Measurements from ENCODE around the gene CLTRN. TPM values are rescaled to one million over a fixed set of nuclear protein-coding genes. Genes with fewer than 3 reads are reported as not detected.

Gene CLTRN
- total and polyA plus RNA-seq, 2 of the 13 experiments (the other 11 are each of a cell fraction or from before 2014, with no cell fraction given) = 0.37 to 0.53 TPM

- H3K9ac ChIP-seq (ENCODE audit: insufficient read depth, low read depth, low read length) = peak overlapping the region; percentile 89
- H4K20me1 ChIP-seq (ENCODE audit: insufficient read depth, low read length) = no peaks in the 10 kb centered on the region
- H3K27me3 ChIP-seq (ENCODE audit: control insufficient read depth in 1 of 2, insufficient read depth in 2 of 2, low read length in 2 of 2) = no peaks in the 10 kb centered on the region; a peak in 1 of 5 replicates
- in situ Hi-C loops (cut with HindIII; ENCODE audit: extremely low pct_ligation_motif_present, low pct_unique_long_range_greater_than_20kb) = loop anchor here (25.0 kb wide), 1 partner anchor 338 kb away; the partner anchor contains the start of gene PIGA
- peak overlapping the region; percentile 75 to 94 (median 86) for H3K4me3 ChIP-seq (replicated peaks in 1 of 3; ENCODE audit: insufficient read depth in 1 of 3, low read depth in 2 of 3, low read length in 3 of 3)
- no TSS peak for BruUV-seq (replicated peaks)
- H3K27ac ChIP-seq (ENCODE audit: extremely low read length, insufficient read depth, low read length) = peak overlapping the region; percentile 94
- ATAC-seq (peak; percentile 78), DNase-seq (ENCODE audit: low spot score) (no peak), FAIRE-seq (peak; percentile 71)
- H3K79me2 ChIP-seq (ENCODE audit: insufficient read depth, low read length) = peaks cover 34% of the 10 kb centered on the region
- H3K4me1 ChIP-seq (ENCODE audit: insufficient read depth, low read length) = peaks cover 26% of the 10 kb centered on the region
- H3K9me3 ChIP-seq (ENCODE audit: low read length) = no peaks in the 10 kb centered on the region
- H3K4me2 ChIP-seq (ENCODE audit: low read depth, low read length) = peak overlapping the region; percentile 89
- no peak overlapping the region for H2AFZ ChIP-seq (ENCODE audit: low read length)
- ChIA-PET POLR2A (interaction anchor here (1.0 kb wide), 1 partner anchor 179 kb away, joined by 4 read pairs; the partner anchor contains the start of gene AP1S2), CTCF (ENCODE audit: low intra/inter-chr PET ratio, low total read pairs) (no interaction called here)
- intact Hi-C loops (cut with micrococcal nuclease; ENCODE audit: unreplicated experiment) = loop anchor here (1.0 kb wide), 1 partner anchor 204 kb away; no protein-coding TSS in a partner anchor
- WGBS (ENCODE audit: low lambda C conversion rate) = no CpG with 5 or more reads among the region's 38 CpGs
- H3K36me3 ChIP-seq (replicated peaks in 1 of 2; ENCODE audit: control insufficient read depth in 1 of 2, insufficient read depth in 2 of 2, low read length in 2 of 2) = no peaks in the 10 kb centered on the region; a peak in 1 of 5 replicates
- TF ChIP-seq PCBP2 (optimal IDR thresholded peaks at IDR 0.05; ENCODE audit: low read depth, low read length, poor library complexity, severe bottlenecking) (no peak), LCORL (IDR thresholded peaks at IDR 0.05) (no peak), LCORL (CRISPR knock-in tag; IDR thresholded peaks at IDR 0.05) (no peak), GATAD2A (CRISPR knock-in tag; IDR thresholded peaks at IDR 0.05) (no peak), ZNF777 (CRISPR knock-in tag; IDR thresholded peaks at IDR 0.05) (no peak), ZSCAN5A (CRISPR knock-in tag; IDR thresholded peaks at IDR 0.05; ENCODE audit: borderline replicate concordance) (no peak), NFIC (IDR thresholded peaks at IDR 0.05; ENCODE audit: low read length) (no peak), PCBP1 (IDR thresholded peaks at IDR 0.05; ENCODE audit: borderline replicate concordance, low read depth, low read length) (no peak), NONO (IDR thresholded peaks at IDR 0.05) (no peak), NONO (CRISPR knock-in tag; conservative IDR thresholded peaks at IDR 0.05) (0 out of 2 replicates have a peak, but pooled peaks have one; percentile 61), ATF1 (CRISPR knock-in tag; IDR thresholded peaks at IDR 0.05) (peak; percentile 75), ZNF296 (CRISPR knock-in tag; conservative IDR thresholded peaks at IDR 0.05) (no peak), ZC3H13 (CRISPR knock-in tag; IDR thresholded peaks at IDR 0.05) (no peak; the same call in 1 of the 2 replicates), SMARCC2 (IDR thresholded peaks at IDR 0.05) (no peak), ZNF770 (CRISPR knock-in tag; IDR thresholded peaks at IDR 0.05) (no peak), BCL6 (CRISPR knock-in tag; IDR thresholded peaks at IDR 0.05) (no peak), ZNF576 (CRISPR knock-in tag; IDR thresholded peaks at IDR 0.05) (no peak), SP2 (CRISPR knock-in tag; IDR thresholded peaks at IDR 0.05) (no peak)
- TF ChIP-seq, protein P1, sequence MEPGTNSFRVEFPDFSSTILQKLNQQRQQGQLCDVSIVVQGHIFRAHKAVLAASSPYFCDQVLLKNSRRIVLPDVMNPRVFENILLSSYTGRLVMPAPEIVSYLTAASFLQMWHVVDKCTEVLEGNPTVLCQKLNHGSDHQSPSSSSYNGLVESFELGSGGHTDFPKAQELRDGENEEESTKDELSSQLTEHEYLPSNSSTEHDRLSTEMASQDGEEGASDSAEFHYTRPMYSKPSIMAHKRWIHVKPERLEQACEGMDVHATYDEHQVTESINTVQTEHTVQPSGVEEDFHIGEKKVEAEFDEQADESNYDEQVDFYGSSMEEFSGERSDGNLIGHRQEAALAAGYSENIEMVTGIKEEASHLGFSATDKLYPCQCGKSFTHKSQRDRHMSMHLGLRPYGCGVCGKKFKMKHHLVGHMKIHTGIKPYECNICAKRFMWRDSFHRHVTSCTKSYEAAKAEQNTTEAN (CRISPR knock-in tag; conservative IDR thresholded peaks at IDR 0.05) = no peak
- TF ChIP-seq, protein P2, sequence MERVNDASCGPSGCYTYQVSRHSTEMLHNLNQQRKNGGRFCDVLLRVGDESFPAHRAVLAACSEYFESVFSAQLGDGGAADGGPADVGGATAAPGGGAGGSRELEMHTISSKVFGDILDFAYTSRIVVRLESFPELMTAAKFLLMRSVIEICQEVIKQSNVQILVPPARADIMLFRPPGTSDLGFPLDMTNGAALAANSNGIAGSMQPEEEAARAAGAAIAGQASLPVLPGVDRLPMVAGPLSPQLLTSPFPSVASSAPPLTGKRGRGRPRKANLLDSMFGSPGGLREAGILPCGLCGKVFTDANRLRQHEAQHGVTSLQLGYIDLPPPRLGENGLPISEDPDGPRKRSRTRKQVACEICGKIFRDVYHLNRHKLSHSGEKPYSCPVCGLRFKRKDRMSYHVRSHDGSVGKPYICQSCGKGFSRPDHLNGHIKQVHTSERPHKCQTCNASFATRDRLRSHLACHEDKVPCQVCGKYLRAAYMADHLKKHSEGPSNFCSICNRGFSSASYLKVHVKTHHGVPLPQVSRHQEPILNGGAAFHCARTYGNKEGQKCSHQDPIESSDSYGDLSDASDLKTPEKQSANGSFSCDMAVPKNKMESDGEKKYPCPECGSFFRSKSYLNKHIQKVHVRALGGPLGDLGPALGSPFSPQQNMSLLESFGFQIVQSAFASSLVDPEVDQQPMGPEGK (CRISPR knock-in tag; IDR thresholded peaks at IDR 0.05) = no peak
Observed at GRCh38 chrX:15675490-15675921, 10.9 kb upstream of the CLTRN start.

Measured in HepG2 (cell line).